HG03558 (cell line): ENCODE measurements around the gene USP3.
"Not testable (repeated sequence)": the region's sequence is repeated elsewhere in the genome, so short reads cannot be mapped to it uniquely, and the experiment has no call there.

Experiments
- ATAC-seq: cut with Tn5 transposase; IDR thresholded peaks from one replicate; pipeline ENCODE4 v1.9.1; 2021; ENCODE audit warnings: moderate number of reproducible peaks; ENCODE audit not compliant: unreplicated experiment; ENCODE audit errors: extremely low read depth

USP3 gene

DNA sequence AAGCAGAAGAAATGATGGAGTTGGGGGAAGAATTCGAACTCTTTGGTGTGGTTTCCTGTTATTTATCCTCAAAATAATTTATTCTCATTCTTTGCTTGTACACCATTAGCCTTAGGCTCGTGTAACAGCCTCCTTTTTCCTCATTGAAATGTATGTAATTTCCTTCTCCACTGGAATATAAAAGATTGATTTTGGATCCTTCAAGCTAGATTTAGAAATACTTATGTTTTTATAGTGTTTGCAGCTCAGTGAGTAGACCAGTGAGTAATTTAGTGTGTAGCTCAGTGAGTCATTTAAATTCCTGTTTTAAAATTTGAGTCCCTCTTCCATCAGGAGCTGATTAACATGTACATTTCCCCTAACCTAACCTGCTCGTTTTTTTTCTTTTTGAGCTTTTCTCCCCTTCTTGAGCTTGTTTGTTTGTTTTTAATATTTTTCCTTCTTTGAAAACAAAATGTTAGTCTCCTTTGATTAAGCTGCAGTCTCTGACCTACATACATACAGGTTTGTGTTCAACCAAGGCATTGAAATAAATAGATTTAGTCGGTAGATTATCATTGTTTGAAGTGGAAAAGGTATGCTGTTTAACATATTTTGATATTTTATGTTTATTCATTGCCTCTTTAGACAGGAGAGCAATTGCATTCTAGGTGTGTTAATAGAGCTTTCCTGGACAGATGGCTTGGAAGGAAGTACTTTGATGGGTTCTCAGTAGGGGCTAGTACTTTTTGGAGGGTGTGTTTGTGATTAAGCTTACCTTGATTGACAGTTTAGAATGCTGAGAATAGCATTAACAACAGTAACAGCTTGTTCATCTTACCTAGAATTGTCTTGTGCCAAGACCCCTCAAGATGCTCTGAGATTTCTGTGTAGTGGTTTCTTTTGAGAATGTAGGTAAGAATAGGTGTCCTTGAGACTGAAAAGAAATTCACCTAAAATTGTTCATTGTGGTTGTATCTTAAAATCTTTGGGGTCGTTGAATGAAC, 5.9 kb downstream of the USP3 start:
- ATAC-seq, result no peak

- ATAC-seq, result no peak
Observed at GRCh38 chr15:63512148-63512547, 7.8 kb downstream of the USP3 start.

DNA sequence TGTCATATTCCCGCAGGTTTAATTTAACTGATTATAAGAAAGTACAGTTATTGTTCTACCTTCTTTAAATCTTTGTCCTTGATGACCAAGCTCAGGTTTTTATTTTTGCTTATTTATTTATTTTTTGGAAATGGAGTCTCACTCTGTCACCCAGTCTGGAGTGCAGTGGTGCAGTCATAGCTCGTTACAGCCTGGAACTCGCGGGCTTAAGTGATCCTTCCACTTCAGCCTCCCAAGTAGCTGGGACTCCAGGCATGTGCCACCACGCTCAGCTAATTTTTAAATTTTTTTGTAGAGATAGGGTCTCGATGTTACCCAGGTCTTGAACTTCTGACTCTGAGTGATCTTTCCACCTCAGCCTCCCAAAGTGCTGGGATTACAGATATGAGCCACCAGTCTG, 8.9 kb downstream of the USP3 start:
- ATAC-seq, result no peak

DNA sequence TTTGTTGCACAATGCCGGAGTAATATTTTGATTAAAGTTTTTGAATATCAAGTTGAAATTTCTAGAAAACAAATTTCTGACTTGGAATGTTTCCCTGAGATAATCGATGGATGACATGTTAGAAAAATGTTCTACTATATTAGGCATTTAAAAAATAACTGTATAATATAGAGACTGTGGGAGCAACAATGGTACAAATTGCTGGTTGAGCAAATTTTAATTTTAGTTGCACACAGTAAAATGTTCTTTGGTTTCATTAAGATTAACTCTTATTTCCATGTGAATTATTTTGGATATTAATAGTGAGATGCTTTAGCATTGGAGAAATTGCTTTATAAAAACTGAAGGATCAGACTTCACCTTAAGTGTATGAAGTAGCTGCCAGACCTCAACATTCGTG, 9.3 kb downstream of the USP3 start:
- ATAC-seq, result no peak

DNA sequence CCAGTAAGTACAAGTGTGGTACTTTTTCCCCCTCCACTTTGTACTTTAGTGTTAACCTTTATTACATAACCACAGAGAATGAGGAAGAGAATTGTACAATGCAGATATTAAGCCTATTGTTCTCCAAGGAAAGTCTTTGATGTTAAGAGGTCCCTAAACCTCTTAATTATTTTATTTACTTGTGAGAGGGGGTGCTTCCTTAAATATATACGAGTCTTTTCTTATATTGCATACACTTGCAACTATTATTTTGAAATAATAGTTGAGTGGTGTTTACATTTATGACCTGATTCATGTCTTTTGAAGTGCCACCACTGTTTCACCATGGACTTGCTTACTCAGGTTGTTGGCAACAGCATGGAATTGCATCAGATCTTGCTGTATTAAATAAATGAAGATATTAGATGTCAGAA, 10.1 kb downstream of the USP3 start:
- no peak for ATAC-seq

DNA sequence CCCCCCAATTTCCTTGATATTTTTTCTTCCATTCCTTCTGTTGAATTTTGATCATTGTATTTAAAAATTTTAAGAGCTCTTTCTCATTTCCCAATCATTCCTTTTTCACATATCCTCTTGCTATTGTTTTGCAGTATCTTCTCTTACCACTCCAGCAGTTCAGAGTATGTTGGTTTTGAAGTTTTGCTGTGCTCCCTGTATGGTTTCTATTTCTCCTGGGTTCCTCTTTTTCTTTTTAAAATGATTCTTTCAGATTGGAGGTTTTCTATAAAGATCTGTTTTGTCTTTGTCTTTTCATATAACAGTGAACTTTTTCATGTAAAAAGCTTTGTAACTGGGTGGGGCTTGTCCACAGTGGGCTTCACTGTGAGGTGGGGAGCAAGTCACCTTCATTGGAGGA, 12.8 kb downstream of the USP3 start:
- ATAC-seq, result no peak

GRCh38 chr15:63517628-63518027, 13.2 kb downstream of the USP3 start:
- no peak for ATAC-seq

- ATAC-seq, result no peak
Observed at GRCh38 chr15:63519041-63519440, 14.6 kb downstream of the USP3 start.

- ATAC-seq, result no peak
Observed at GRCh38 chr15:63519548-63520178, 15.3 kb downstream of the USP3 start.

GRCh38 chr15:63520462-63520861, 16.1 kb downstream of the USP3 start:
- ATAC-seq, result not testable (repeated sequence)

GRCh38 chr15:63522225-63522578, 17.8 kb downstream of the USP3 start:
- ATAC-seq, result no peak

DNA sequence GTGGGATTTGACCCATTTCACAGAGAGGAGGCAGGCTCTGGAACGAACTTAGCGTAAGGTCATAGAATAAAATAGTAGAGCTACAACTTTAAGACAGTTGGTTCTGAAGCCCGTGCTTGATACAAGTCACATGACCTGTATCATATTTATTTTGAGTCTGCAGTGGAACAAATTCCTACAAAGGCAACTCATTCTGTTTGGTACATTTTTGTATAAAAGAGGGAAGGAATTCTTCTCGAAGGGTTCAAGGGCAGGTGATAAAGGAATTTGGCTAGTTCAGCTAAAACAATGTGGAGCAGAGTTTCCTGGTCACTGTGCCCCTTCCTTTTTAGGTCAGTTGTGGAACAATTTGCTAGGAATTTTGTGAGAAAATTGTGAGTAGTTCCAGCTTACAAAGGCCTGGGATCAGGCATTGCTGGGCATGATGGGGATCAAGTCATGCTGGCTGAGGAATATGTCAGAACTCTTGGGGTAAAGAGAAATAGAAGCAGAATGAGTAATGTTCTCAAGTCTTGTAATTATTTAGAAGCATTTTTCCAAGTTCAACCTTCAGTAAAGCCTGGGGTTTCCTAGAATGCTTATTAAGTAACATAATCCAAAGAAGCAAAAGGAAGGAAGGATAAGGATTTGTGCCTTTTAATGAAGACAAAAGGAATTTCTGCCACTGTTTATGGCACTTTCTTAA, 19.1 kb downstream of the USP3 start:
- no peak for ATAC-seq

- ATAC-seq, result no peak
Observed at GRCh38 chr15:63524316-63525015, 20.1 kb downstream of the USP3 start.

GRCh38 chr15:63526401-63526800, 22.0 kb downstream of the USP3 start:
- ATAC-seq, result no peak

DNA sequence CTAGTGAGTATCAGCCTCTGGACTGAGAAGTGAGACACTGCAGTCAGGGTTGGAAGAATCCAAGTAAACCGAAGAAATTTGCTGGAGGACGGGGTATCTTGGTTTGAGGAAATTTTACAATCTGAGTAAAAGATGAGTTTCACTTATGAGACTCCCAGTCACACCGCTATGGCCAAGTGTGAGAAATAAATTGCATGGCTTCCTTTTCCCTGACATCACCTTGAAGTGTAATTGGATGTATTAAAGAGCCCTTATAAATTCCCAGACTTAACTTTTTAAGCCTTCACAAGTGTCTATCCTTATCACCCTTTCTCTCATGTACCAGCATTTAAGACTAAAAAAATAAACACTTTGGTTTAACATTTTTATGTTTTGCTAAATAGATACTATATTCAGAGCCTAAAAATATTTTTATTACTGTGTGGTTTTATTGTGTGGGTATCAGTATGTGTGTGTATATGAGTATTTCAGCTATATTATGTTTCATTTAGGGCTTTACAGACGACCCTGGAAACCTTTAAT, 23.8 kb downstream of the USP3 start:
- ATAC-seq, result no peak

GRCh38 chr15:63530235-63530634, 25.8 kb downstream of the USP3 start:
- no peak for ATAC-seq

DNA sequence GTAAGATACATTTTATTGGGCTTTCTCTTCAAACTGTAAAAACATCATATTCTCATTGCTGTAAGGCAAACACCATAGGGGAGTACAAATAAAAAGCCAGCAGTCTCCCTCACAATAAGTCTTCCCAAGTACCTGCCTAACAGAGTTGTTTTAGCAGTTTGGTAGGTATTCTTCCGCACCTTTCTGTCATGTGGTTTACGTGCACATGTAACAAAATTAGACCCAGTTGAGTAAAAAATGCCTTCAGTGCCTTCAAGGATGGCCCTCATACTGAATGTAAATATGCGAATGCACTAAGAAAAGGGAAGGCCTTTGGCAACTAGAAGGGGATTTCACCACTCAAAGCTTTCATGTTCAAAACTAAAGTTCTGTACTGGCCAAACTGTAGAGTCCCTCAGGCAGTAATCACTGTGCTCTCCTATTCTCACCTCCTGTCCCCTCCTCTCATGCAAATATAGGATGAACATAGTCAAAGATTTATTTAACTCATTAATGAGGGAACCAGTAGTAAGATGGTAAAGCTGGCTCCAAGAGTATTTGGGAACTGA, 26.4 kb downstream of the USP3 start:
- no peak for ATAC-seq

GRCh38 chr15:63531586-63531985, 27.2 kb downstream of the USP3 start:
- no peak for ATAC-seq

DNA sequence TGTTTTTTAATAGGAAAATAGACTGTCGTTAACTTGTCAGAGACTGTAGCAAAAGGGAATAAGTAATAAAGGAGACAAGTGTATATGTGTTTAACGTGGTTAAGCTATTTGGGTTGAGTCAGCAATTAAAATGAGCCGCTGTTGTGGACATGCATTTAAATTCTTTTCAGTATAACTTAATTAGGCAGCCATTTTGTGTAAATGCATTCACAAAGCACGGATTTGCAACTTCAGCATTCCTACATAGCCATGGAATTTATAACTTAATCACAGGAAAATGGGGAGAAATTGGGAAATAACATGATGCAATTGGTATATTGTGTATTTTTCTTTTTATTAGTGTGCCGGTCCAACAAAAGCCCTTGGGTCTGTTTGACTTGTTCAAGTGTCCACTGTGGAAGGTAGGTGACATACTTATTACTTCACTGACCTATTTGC, 27.9 kb downstream of the USP3 start:
- ATAC-seq, result no peak

- not testable (repeated sequence) for ATAC-seq
Observed at GRCh38 chr15:63534888-63535287, 30.5 kb downstream of the USP3 start.
